OCI-LY7 (cell line): ENCODE data around the gene DIPK1A.

ENCODE experiments used
- CTCF ChIP-seq: fragments of 200-600 bp; sonication (generic); conservative IDR thresholded peaks from 2 replicates; pipeline ENCODE4 v1.5.1; 2014; ENCODE audit warnings: mild to moderate bottlenecking, antibody characterized with exemption, low read length, moderate library complexity, mixed read lengths
- EZH2phosphoT487 ChIP-seq: fragments of 200-600 bp; sonication (generic); IDR thresholded peaks from 2 replicates; pipeline ENCODE4 v1.6.1; 2018; ENCODE audit warnings: low read depth, borderline replicate concordance, mild to moderate bottlenecking, mixed run types, antibody characterized with exemption, low read length, moderate library complexity, mixed read lengths

- TF ChIP-seq CTCF: no peak
- no peak for TF ChIP-seq EZH2phosphoT487
These were observed 88.5 kb downstream of the DIPK1A start for GRCh38 chr1:92872719-92873118.
